Activated CD8-positive, alpha-beta T cell treated with anti-CD3 and anti-CD28 coated beads for 36 hours (primary cell): Measurements from ENCODE around the gene FAM50A. TPM values are rescaled to one million over a fixed set of nuclear protein-coding genes. Genes with fewer than 3 reads are reported as not detected.
A peak's percentile ranks its signal among the peaks of the same experiment; 100 is the strongest.

Source experiments
- ATAC-seq: fragments of 200-7000 bp; cut with Tn5 transposase; one replicate; pipeline ENCODE4 v1.10.0; 2021; ENCODE audit warnings: mild to moderate bottlenecking, moderate library complexity
- CTCF ChIA-PET: fragments of 350-600 bp; sonication (Branson Sonifier 250); formaldehyde crosslinking; loops from one replicate; lab custom pipeline; 2021; ENCODE audit warnings: antibody characterized with exemption; lab: Charles Lee
- POLR2A ChIA-PET: fragments of 350-600 bp; sonication (Branson Sonifier 250); formaldehyde crosslinking; loops from one replicate; lab custom pipeline; 2021; ENCODE audit warnings: antibody characterized with exemption; lab: Charles Lee
- DNase-seq: peaks from one replicate; pipeline ENCODE4 v3.0.0-alpha.2; 2020
- H3K27ac Mint-ChIP-seq: one replicate; pipeline ENCODE4 v1.8.0; 2021; ENCODE audit warnings: mild to moderate bottlenecking, mixed read lengths
- H3K27me3 Mint-ChIP-seq: one replicate; pipeline ENCODE4 v1.8.0; 2021; ENCODE audit warnings: mixed read lengths
- H3K36me3 Mint-ChIP-seq: one replicate; pipeline ENCODE4 v1.8.0; 2021; ENCODE audit warnings: low read depth, mixed read lengths
- H3K4me1 Mint-ChIP-seq: one replicate; pipeline ENCODE4 v1.8.0; 2021; ENCODE audit warnings: low read depth, mixed read lengths
- H3K4me3 Mint-ChIP-seq: one replicate; pipeline ENCODE4 v1.8.0; 2021; ENCODE audit warnings: mild to moderate bottlenecking, moderate library complexity, mixed read lengths
- H3K9me3 Mint-ChIP-seq: one replicate; pipeline ENCODE4 v1.8.0; 2021; ENCODE audit warnings: mixed read lengths
- CTCF ChIP-seq: fragments of 200-600 bp; IDR thresholded peaks from one replicate; pipeline ENCODE4 v1.8.0; 2022; ENCODE audit warnings: antibody characterized with exemption, mild to moderate bottlenecking
- intact Hi-C: fragments of 100-400 bp; cut with micrococcal nuclease; formaldehyde crosslinking; loops from one replicate; pipeline ENCODE4 v1.10.0; 2022
- total RNA-seq, 2 experiments: library from RNA; stranded (reverse); gene quantifications; one replicate each; pipeline ENCODE4 v1.2.3, GENCODE V29; 2021

FAM50A gene
- total RNA-seq, 2 experiments from 2014 or later, result 43.6 to 47.5 TPM

GRCh38 chrX:154417157-154417556, 26.8 kb upstream of the FAM50A start:
- no peak overlapping the region for H3K4me3 Mint-ChIP-seq
- H3K9me3 Mint-ChIP-seq, result no peaks in the 10 kb centered on the region
- TF ChIP-seq CTCF, result no peak
- POLR2A ChIA-PET, result no interaction called here
- peaks cover 11% of the 10 kb centered on the region for H3K4me1 Mint-ChIP-seq
- ATAC-seq (no peak), DNase-seq (no peak)
- CTCF ChIA-PET, result no interaction called here
- H3K27ac Mint-ChIP-seq, result no peak overlapping the region
- H3K36me3 Mint-ChIP-seq, result peaks cover 8% of the 10 kb centered on the region
- H3K27me3 Mint-ChIP-seq, result no peaks in the 10 kb centered on the region
- intact Hi-C loops, result no loop called here

- Mint-ChIP-seq H3K36me3 (peaks cover 4% of the 10 kb centered on the region), H3K4me1 (peaks cover 6% of the 10 kb centered on the region), H3K9me3 (no peaks in the 10 kb centered on the region), H3K27ac (no peak overlapping the region), H3K4me3 (no peak overlapping the region), H3K27me3 (no peaks in the 10 kb centered on the region)
- POLR2A ChIA-PET, result interaction anchor here (0.9 to 1.0 kb wide), 2 partner anchors 21 to 129 kb away, joined by 3 read pairs; partner anchors contain the start of gene IKBKG
- CTCF ChIA-PET, result no interaction called here
- intact Hi-C loops, result no loop called here
- TF ChIP-seq CTCF, result no peak
- DNase-seq (no peak), ATAC-seq (peak; percentile 27)
Measured at GRCh38 chrX:154419189-154419588, 24.8 kb upstream of the FAM50A start.

GRCh38 chrX:154419688-154420401, 24.1 kb upstream of the FAM50A start:
- Mint-ChIP-seq H3K36me3 (peaks cover 4% of the 10 kb centered on the region), H3K4me3 (no peak overlapping the region), H3K27me3 (no peaks in the 10 kb centered on the region), H3K9me3 (no peaks in the 10 kb centered on the region), H3K4me1 (peaks cover 6% of the 10 kb centered on the region), H3K27ac (no peak overlapping the region)
- ATAC-seq (no peak), DNase-seq (no peak)
- TF ChIP-seq CTCF, result no peak
- ChIA-PET POLR2A (interaction anchor here (0.9 to 1.6 kb wide), 3 partner anchors 9 to 128 kb away, joined by 3 to 8 read pairs (median 3); partner anchors contain the start of genes IKBKG and TAFAZZIN), CTCF (no interaction called here)
- intact Hi-C loops, result no loop called here

GRCh38 chrX:154420402-154420756, 23.6 kb upstream of the FAM50A start:
- DNase-seq (no peak), ATAC-seq (no peak)
- Mint-ChIP-seq H3K27me3 (no peaks in the 10 kb centered on the region), H3K4me1 (peaks cover 6% of the 10 kb centered on the region), H3K9me3 (no peaks in the 10 kb centered on the region), H3K36me3 (peaks cover 2% of the 10 kb centered on the region), H3K4me3 (no peak overlapping the region), H3K27ac (no peak overlapping the region)
- POLR2A ChIA-PET, result interaction anchor here (1.6 kb wide), 1 partner anchor 9 kb away, joined by 8 read pairs; the partner anchor contains the start of gene TAFAZZIN
- CTCF ChIA-PET, result no interaction called here
- TF ChIP-seq CTCF, result no peak
- intact Hi-C loops, result no loop called here

- intact Hi-C loops, result no loop called here
- no peak for TF ChIP-seq CTCF
- Mint-ChIP-seq H3K27me3 (no peaks in the 10 kb centered on the region), H3K4me3 (peak overlapping the region; percentile 75), H3K27ac (no peak overlapping the region), H3K36me3 (peaks cover 2% of the 10 kb centered on the region), H3K4me1 (peaks cover 19% of the 10 kb centered on the region), H3K9me3 (no peaks in the 10 kb centered on the region)
- CTCF ChIA-PET, result no interaction called here
- DNase-seq (no peak), ATAC-seq (no peak)
- POLR2A ChIA-PET, result interaction anchor here (0.8 to 2.2 kb wide), 2 partner anchors 28 to 29 kb away, joined by 3 to 11 read pairs; partner anchors contain the start of gene RPL10
Measured at GRCh38 chrX:154426916-154427770, 16.8 kb upstream of the FAM50A start.
